T-cell (primary cell): Measurements from ENCODE around the gene ASPSCR1. TPM values are rescaled to one million over a fixed set of nuclear protein-coding genes. Genes with fewer than 3 reads are reported as not detected.

Experiments used
- ATAC-seq, 4 experiments: fragments of 200-7000 bp in 3 of 4; fragments of 150-1000 bp in 1 of 4; cut with Tn5 transposase; replicated peaks in 1 of 4; 1 replicate in 3 of 4; 2 replicates in 1 of 4; pipeline ENCODE4 v1.10.0; 2021; ENCODE audit warnings: moderate library complexity in 3 of 4, mild to moderate bottlenecking in 2 of 4, moderate number of reproducible peaks in 1 of 4
- CTCF ChIA-PET, 2 donors: fragments of 300-600 bp; sonication (Branson Sonifier 250); formaldehyde crosslinking; loops; one replicate each; lab custom pipeline; 2022; ENCODE audit warnings: antibody characterized with exemption in 2 of 2; lab: Charles Lee
- POLR2A ChIA-PET, 2 donors: fragments of 300-600 bp; sonication (Branson Sonifier 250); formaldehyde crosslinking; loops; one replicate each; lab custom pipeline; 2022; ENCODE audit warnings: antibody characterized with exemption in 2 of 2; lab: Charles Lee
- DNase-seq, 35 experiments: peaks; one replicate each; pipeline versions ENCODE4 v3.0.0 to v3.0.0-alpha.2; 2013 to 2023
- H3K27ac ChIP-seq: one replicate; pipeline ENCODE4 v1.5.1; 2013; ENCODE audit warnings: low read length
- H3K27me3 ChIP-seq, 2 experiments: replicated peaks in 1 of 2; 1 replicate in 1 of 2; 2 replicates in 1 of 2; pipeline versions ENCODE4 v1.6.1 to v1.7.0; 2013; ENCODE audit warnings: low read length in 1 of 2, mixed read lengths in 1 of 2; ENCODE audit not compliant: control insufficient read depth in 2 of 2, insufficient read depth in 2 of 2; ENCODE audit errors: extremely low read depth in 1 of 2
- H3K36me3 ChIP-seq, 2 donors: 1 replicate in 1 of 2; 2 replicates in 1 of 2; pipeline versions ENCODE4 v1.6.1 to v1.7.0; 2013; ENCODE audit warnings: low read length in 1 of 2; ENCODE audit not compliant: control insufficient read depth in 2 of 2, insufficient read depth in 1 of 2; ENCODE audit errors: extremely low read depth in 1 of 2
- H3K4me1 ChIP-seq, 2 experiments: 1 replicate in 1 of 2; 2 replicates in 1 of 2; pipeline versions ENCODE4 v1.6.1 to v1.7.0; 2013; ENCODE audit warnings: low read length in 2 of 2, mixed read lengths in 1 of 2; ENCODE audit not compliant: insufficient read depth in 2 of 2, control insufficient read depth in 1 of 2; ENCODE audit errors: extremely low read depth in 1 of 2
- H3K4me3 ChIP-seq, 2 donors: 1 replicate in 1 of 2; 2 replicates in 1 of 2; pipeline versions ENCODE4 v1.5.1 to v1.7.0; 2013; ENCODE audit warnings: mild to moderate bottlenecking in 2 of 2, low read length in 1 of 2, moderate library complexity in 1 of 2; ENCODE audit not compliant: control insufficient read depth in 1 of 2; ENCODE audit errors: extremely low read depth in 1 of 2
- H3K9me3 ChIP-seq: 2 replicates; pipeline ENCODE4 v1.7.0; 2013
- H3K27ac Mint-ChIP-seq, 2 donors: one replicate each; pipeline ENCODE4 v1.8.0; 2020 to 2021; ENCODE audit warnings: mild to moderate bottlenecking in 2 of 2, mixed read lengths in 2 of 2
- H3K27me3 Mint-ChIP-seq, 2 donors: one replicate each; pipeline ENCODE4 v1.8.0; 2021 to 2022; ENCODE audit warnings: mixed read lengths in 2 of 2
- H3K36me3 Mint-ChIP-seq: one replicate; pipeline ENCODE4 v1.8.0; 2021; ENCODE audit warnings: mixed read lengths
- H3K4me1 Mint-ChIP-seq, 3 donors: one replicate each; pipeline ENCODE4 v1.8.0; 2020 to 2022; ENCODE audit warnings: mixed read lengths in 3 of 3, mild to moderate bottlenecking in 1 of 3
- H3K4me3 Mint-ChIP-seq, 3 donors: one replicate each; pipeline ENCODE4 v1.8.0; 2020 to 2022; ENCODE audit warnings: mild to moderate bottlenecking in 3 of 3, mixed read lengths in 3 of 3, moderate library complexity in 3 of 3
- H3K9me3 Mint-ChIP-seq, 3 donors: one replicate each; pipeline ENCODE4 v1.8.0; 2020 to 2022; ENCODE audit warnings: mixed read lengths in 3 of 3
- WGBS: methylation state at CpG from one replicate; pipeline ENCODE4 v1.1.5; 2013; ENCODE audit warnings: missing lambda C conversion rate; ENCODE audit not compliant: insufficient coverage; 5-methylcytosine and 5-hydroxymethylcytosine counted together
- total RNA-seq, 35 experiments: library from RNA in 6 of 35; stranded (reverse) in 6 of 35; fragments of 120-200 nt in 1 of 35; gene quantifications; one replicate each; pipeline versions ENCODE4 v1.2.1 to v1.2.4 and lab custom pipeline; 2013 to 2026

ASPSCR1 gene
- total RNA-seq, 5 donors from 2014 or later (not counting 1 experiment from before 2014, with no cell fraction given) = 34.6 to 49.7 (median 44.9) TPM

DNA sequence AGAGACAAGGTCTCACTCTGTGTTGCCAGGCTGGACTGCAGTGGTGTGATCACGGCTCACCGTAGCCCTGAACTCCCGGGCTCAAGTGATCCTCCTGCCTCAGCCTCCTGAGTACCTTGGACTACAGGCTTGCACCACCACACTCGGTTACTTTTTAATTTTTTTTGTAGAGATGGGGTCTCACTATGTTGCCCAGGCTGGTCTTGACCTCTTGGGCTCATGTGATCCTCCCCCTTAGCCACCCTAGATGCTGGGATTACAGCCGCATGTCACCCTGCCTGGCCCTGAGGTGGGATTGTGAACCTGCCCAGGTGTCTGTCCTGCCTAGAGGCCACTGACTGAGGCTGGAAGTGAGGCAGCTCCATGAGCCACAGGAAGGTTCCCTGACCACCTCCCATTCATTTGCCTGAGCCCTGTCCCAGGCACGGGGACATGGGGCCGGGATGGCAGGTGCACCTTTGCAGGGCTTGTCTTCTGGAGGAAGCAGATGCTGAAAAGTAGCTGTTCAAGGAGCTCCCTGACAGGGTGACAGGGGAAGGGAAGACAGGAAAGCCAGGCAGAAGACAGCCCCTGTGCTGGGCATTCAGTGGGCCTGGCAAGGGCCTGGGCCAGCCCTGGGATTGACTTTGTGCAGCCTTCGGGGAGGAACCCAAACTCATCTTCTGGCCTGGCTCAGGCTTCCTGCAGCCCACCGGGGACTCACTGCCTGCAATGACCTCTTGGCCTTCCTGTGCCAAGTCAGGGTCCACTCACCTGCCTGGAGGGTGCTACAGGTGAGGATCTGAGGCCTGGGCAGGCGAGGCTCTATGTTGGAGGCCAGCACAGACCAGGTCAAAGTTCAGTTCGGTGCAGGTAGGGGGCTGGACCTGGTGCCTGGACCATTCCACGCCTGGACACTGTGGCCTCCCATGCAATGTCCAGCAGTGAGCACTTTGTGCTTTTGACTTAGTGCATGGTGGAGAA lies 8.3 kb upstream of the ASPSCR1 start:
- Mint-ChIP-seq H3K9me3 (no peaks in the 10 kb centered on the region), H3K36me3 (no peaks in the 10 kb centered on the region), H3K4me3 (peak overlapping the region in 1 of 3 donors; percentile 71), H3K27ac (peak overlapping the region; percentile 31 to 80), H3K27me3 (peaks cover 0 to 4% of the 10 kb centered on the region in 2 donors), H3K4me1 (peaks cover 18 to 26% (median 24%) of the 10 kb centered on the region in 3 donors)
- Histone ChIP-seq H3K4me3 (no peak overlapping the region), H3K36me3 (no peaks in the 10 kb centered on the region), H3K9me3 (no peaks in the 10 kb centered on the region), H3K27me3 (peaks cover 0 to 14% of the 10 kb centered on the region in 2 experiments), H3K27ac (no peak overlapping the region), H3K4me1 (peaks cover 12 to 35% of the 10 kb centered on the region in 2 experiments)
- POLR2A ChIA-PET = no interaction called here
- CTCF ChIA-PET = no interaction called here
- no peak for ATAC-seq
- no peak for DNase-seq
- 86% methylated on average over 7 of the region's 12 CpGs for WGBS

DNA sequence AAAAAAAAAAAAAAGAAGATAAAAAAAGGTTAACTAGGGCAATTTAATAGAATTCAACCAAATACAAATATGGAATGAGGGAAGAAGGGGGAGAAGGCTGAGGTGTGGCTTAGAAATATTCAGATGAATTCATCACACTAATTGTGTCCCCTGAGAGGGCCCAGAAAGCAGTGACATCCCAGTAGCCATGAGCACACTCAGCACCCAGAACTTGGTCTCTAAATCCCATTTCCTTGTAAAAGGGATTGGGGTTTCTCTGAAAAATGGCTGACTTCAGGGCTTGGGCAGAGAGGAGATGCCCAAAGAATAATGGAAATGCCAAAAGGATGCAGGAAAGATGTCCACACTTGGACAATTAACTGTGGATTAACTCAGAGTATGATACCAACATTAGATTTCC lies 4.0 kb upstream of the ASPSCR1 start:
- H3K4me3 ChIP-seq = no peak overlapping the region
- no peak overlapping the region for H3K27ac ChIP-seq
- Mint-ChIP-seq H3K4me3 (no peak overlapping the region), H3K36me3 (no peaks in the 10 kb centered on the region), H3K4me1 (peaks cover 21 to 25% (median 25%) of the 10 kb centered on the region in 3 donors), H3K27ac (no peak overlapping the region), H3K27me3 (no peaks in the 10 kb centered on the region), H3K9me3 (no peaks in the 10 kb centered on the region)
- CTCF ChIA-PET = interaction anchor here in 1 of 2 donors (0.6 kb wide), 1 partner anchor 9 kb away, joined by 4 read pairs; no protein-coding TSS in a partner anchor
- no peaks in the 10 kb centered on the region for H3K36me3 ChIP-seq
- POLR2A ChIA-PET = no interaction called here
- ATAC-seq = no peak
- H3K4me1 ChIP-seq = peaks cover 13 to 28% of the 10 kb centered on the region in 2 experiments
- no peak for DNase-seq
- H3K9me3 ChIP-seq = no peaks in the 10 kb centered on the region
- H3K27me3 ChIP-seq = peaks cover 0 to 5% of the 10 kb centered on the region in 2 experiments

DNA sequence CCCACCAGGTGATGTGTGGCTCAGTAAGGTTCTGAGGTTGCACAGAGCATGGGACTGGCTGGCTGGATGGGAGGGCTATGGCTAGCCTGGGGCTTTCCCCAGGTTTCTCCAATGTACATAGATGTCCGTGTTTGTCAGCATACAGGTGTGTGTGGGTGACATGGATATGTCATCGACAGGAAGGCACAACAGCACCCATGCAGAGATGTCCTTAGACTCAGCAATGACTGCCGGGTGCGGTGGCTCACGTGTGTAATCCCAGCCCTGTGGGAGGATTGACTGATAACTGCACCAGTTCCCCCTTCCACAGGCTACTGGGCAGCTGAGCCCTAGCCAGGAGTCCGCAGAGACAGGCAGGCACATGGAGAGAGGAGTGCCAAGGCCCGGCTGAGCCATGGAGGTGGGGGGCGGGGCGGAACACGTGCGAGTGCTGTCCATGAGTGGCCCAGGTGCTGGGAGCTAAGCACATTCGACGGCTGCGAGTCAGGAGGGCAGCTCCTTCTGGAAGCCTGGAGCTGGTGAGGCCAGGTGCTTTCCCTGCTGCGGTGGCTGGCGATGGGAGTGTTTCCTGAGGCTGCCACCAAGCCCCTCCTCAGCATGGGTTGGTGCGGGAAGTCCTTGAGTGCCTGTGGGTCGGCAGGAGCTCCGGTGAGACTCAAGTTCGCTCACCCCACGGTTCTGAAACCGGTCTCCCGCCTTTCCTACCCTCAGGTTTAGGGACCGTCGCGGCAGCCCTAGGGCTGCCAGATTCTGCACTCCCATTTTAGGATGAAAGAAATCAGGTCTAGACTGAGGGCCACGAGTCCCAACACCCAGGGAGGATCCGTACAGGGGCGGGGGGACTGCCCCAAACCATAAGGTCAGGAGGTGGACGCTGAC lies 858 bp upstream of the ASPSCR1 start:
- ChIA-PET CTCF (no interaction called here), POLR2A (interaction anchor here (0.5 to 0.6 kb wide), 2 partner anchors 109 to 161 kb away, joined by 3 read pairs; no protein-coding TSS in a partner anchor)
- no peaks in the 10 kb centered on the region for H3K9me3 Mint-ChIP-seq
- H3K27ac Mint-ChIP-seq = peak overlapping the region; percentile 95 to 96
- Histone ChIP-seq H3K27ac (peak overlapping the region; percentile 38), H3K27me3 (peaks cover 0 to 3% of the 10 kb centered on the region in 2 experiments), H3K36me3 (peaks cover 4 to 7% of the 10 kb centered on the region in 2 donors), H3K9me3 (no peaks in the 10 kb centered on the region), H3K4me3 (peak overlapping the region; percentile 68 to 79), H3K4me1 (peaks cover 19 to 43% of the 10 kb centered on the region in 2 experiments)
- peaks cover 6% of the 10 kb centered on the region for H3K36me3 Mint-ChIP-seq
- DNase-seq (peak in 3 of 35 experiments; percentile 6 to 51 (median 23)), ATAC-seq (peak; percentile 1 to 22 (median 12))
- no peaks in the 10 kb centered on the region for H3K27me3 Mint-ChIP-seq
- peak overlapping the region; percentile 85 to 96 (median 94) for H3K4me3 Mint-ChIP-seq
- 19% methylated on average over 26 of the region's 30 CpGs for WGBS
- peaks cover 29 to 41% (median 37%) of the 10 kb centered on the region in 3 donors for H3K4me1 Mint-ChIP-seq

DNA sequence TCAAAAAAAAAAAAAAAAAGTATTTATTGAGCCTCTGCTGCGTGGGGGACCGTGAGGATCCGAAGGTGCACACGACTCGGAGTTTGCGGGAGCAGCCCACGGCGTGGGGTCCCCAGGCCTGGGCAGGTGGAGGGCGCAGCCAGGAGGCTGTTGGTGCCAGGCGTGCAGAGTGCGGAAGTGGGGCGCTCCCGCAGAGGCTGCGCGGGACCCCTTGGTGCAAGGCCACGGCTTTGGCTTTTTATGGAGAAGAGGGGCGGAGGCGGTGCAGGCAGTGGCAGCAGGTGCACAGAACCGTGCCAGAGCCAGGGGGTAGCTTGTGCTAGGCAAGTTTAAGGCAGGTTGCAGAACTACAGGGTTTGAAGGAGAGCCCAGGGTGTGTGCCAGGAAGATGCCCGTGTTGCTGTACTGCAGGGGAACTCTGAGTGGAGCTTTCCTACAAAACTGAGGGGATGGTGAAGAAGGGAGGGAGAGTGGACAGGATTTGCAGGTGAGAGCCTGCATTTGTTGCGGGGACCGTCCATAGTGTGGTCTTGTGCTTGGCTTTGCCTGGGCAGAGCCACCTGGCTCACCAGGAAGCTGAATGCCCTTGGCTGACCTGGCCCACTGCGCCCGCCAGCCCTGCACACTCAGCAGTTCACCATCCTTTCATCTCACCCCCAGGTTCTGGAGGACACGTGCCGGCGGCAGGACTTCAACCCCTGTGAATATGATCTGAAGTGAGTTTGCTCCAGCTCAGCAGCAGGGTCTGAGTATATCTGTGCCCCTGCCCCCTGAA lies 1.3 kb downstream of the ASPSCR1 start:
- POLR2A ChIA-PET = no interaction called here
- Histone ChIP-seq H3K4me3 (peak overlapping the region; percentile 15 to 79), H3K36me3 (peaks cover 7 to 8% of the 10 kb centered on the region in 2 donors), H3K9me3 (no peaks in the 10 kb centered on the region), H3K4me1 (peaks cover 19 to 45% of the 10 kb centered on the region in 2 experiments), H3K27me3 (peaks cover 0 to 3% of the 10 kb centered on the region in 2 experiments), H3K27ac (no peak overlapping the region)
- H3K4me1 Mint-ChIP-seq = peaks cover 36 to 48% (median 46%) of the 10 kb centered on the region in 3 donors
- 94% methylated on average over 20 of the region's 27 CpGs for WGBS
- DNase-seq = no peak
- CTCF ChIA-PET = no interaction called here
- H3K27me3 Mint-ChIP-seq = no peaks in the 10 kb centered on the region
- ATAC-seq = no peak
- H3K27ac Mint-ChIP-seq = peak overlapping the region; percentile 22 to 55
- peak overlapping the region; percentile 70 to 96 (median 75) for H3K4me3 Mint-ChIP-seq
- H3K9me3 Mint-ChIP-seq = no peaks in the 10 kb centered on the region
- peaks cover 10% of the 10 kb centered on the region for H3K36me3 Mint-ChIP-seq

DNA sequence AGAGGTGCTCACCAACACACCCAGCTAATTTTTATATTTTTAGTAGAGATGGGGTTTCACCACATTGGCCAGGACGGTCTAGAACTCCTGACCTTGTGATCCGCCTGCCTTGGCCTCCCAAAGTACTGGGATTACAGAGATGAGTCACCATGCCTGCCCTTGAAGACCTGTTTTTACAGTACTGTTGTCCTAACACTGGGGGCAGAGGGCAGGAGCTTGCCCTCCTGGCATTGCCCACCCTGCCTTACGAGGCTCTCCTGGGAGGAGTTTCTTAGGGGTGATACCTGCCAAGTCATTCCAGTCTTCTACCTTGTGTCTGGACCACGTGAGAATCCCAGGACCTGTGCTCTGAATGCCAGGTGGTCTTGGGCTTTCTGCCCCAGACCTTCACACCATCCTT lies 2.7 kb downstream of the ASPSCR1 start:
- no peak overlapping the region for H3K4me3 ChIP-seq
- Mint-ChIP-seq H3K4me1 (peaks cover 36 to 50% (median 49%) of the 10 kb centered on the region in 3 donors), H3K4me3 (peak overlapping the region; percentile 39 to 96 (median 51)), H3K9me3 (no peaks in the 10 kb centered on the region), H3K27ac (no peak overlapping the region), H3K27me3 (no peaks in the 10 kb centered on the region), H3K36me3 (peaks cover 12% of the 10 kb centered on the region)
- H3K27ac ChIP-seq = no peak overlapping the region
- peaks cover 14 to 18% of the 10 kb centered on the region in 2 donors for H3K36me3 ChIP-seq
- peaks cover 0 to 3% of the 10 kb centered on the region in 2 experiments for H3K27me3 ChIP-seq
- CTCF ChIA-PET = interaction anchor here in 1 of 2 donors (0.6 kb wide), 1 partner anchor 570 kb away, joined by 3 read pairs; no protein-coding TSS in a partner anchor
- POLR2A ChIA-PET = no interaction called here
- no peaks in the 10 kb centered on the region for H3K9me3 ChIP-seq
- DNase-seq = no peak
- 100% methylated on average over 2 of the region's 4 CpGs for WGBS
- H3K4me1 ChIP-seq = peaks cover 19 to 49% of the 10 kb centered on the region in 2 experiments
- no peak for ATAC-seq
